Measurements from ENCODE around the gene BTRC.

- TF ChIP-seq, protein P1, sequence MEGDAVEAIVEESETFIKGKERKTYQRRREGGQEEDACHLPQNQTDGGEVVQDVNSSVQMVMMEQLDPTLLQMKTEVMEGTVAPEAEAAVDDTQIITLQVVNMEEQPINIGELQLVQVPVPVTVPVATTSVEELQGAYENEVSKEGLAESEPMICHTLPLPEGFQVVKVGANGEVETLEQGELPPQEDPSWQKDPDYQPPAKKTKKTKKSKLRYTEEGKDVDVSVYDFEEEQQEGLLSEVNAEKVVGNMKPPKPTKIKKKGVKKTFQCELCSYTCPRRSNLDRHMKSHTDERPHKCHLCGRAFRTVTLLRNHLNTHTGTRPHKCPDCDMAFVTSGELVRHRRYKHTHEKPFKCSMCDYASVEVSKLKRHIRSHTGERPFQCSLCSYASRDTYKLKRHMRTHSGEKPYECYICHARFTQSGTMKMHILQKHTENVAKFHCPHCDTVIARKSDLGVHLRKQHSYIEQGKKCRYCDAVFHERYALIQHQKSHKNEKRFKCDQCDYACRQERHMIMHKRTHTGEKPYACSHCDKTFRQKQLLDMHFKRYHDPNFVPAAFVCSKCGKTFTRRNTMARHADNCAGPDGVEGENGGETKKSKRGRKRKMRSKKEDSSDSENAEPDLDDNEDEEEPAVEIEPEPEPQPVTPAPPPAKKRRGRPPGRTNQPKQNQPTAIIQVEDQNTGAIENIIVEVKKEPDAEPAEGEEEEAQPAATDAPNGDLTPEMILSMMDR (IDR thresholded peaks at IDR 0.05) = no peak
- no peak for TF ChIP-seq POLR2AphosphoS5 (IDR thresholded peaks at IDR 0.05)
- TF ChIP-seq POLR2A (IDR thresholded peaks at IDR 0.05) = no peak
These were observed 112.3 kb downstream of the BTRC start for GRCh38 chr10:101466016-101466912.

Measured in prostate gland (tissue), 2 donors.